ENCODE data around the gene MYH14. TPM values are rescaled to one million over a fixed set of nuclear protein-coding genes. Genes with fewer than 3 reads are reported as not detected.
A peak's percentile ranks its signal among the peaks of the same experiment; 100 is the strongest.
"Not testable (repeated sequence)": the region's sequence is repeated elsewhere in the genome, so short reads cannot be mapped to it uniquely, and the experiment has no call there.

Gene MYH14
- total and polyA plus RNA-seq, 5 donors: 69.9 to 92.9 (median 73.6) TPM

- intact Hi-C loops (cut with DNase I): no loop called here
- no peaks in the 10 kb centered on the region for H3K9me3 ChIP-seq (ENCODE audit: control insufficient read depth, low read length)
- no peaks in the 10 kb centered on the region for H3K4me1 ChIP-seq (ENCODE audit: control insufficient read depth, insufficient read depth, low read length)
- DNase-seq (peak in 1 of 3 donors; percentile 50), ATAC-seq (peak; percentile 58 to 65)
- no peaks in the 10 kb centered on the region for H3K27me3 ChIP-seq (ENCODE audit: control insufficient read depth, insufficient read depth)
- WGBS: 68% methylated on average over 8 of the region's 8 CpGs
- no peak overlapping the region for H3K27ac ChIP-seq (ENCODE audit: low read length)
- H3K4me3 ChIP-seq (ENCODE audit: low read length): no peak overlapping the region
These were observed 21.7 kb downstream of the MYH14 start for GRCh38 chr19:50224986-50225747.

DNA sequence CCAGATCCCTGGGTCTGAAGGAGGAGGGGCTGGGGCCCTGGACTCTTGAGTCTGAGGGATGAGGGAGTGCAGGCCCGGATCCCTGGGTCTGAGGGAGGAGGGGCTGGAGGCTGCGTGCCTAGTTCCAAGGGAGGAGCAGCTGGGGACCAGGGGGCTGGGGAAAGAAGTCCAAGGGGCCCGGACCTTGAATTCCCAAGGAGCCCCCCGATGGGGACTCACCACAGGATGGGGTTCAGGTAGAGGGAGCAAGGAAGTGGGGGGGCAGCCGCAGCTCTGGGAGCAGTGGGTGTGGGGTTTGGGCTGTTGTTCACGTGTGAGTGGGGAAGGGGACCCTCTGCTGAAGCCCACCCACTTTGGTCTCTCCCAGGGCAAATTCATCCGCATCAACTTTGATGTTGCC is 23.1 kb downstream of the MYH14 start:
- Histone ChIP-seq H3K4me3 (ENCODE audit: low read length) (no peak overlapping the region), H3K27ac (ENCODE audit: low read length) (no peak overlapping the region), H3K4me1 (ENCODE audit: control insufficient read depth, insufficient read depth, low read length) (no peaks in the 10 kb centered on the region), H3K9me3 (ENCODE audit: control insufficient read depth, low read length) (no peaks in the 10 kb centered on the region), H3K27me3 (ENCODE audit: control insufficient read depth, insufficient read depth) (no peaks in the 10 kb centered on the region)
- ATAC-seq (no peak), DNase-seq (no peak)
- intact Hi-C loops (cut with DNase I): no loop called here
- 70% methylated on average over 7 of the region's 7 CpGs for WGBS

DNA sequence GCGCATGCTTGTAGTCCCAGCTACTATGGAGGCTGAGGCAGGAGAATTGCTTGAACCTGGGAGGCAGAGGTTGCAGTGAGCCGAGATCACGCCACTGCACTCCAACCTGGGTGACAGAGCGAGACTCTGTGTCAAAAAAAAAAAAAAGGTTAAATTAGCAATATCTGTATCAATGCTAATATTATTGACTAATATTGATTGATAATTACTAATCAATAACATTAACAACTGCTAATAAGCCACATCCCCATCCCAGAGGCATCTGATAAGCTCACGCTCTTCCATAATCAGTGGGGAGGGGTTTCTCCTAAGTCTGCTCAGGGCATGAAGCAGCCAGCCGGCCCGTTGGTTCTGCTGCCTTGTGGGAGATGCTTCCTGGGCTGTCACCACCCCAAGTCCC is 24.7 kb downstream of the MYH14 start:
- intact Hi-C loops (cut with DNase I); H3K4me3 ChIP-seq (ENCODE audit: low read length); ATAC-seq; H3K4me1 ChIP-seq (ENCODE audit: control insufficient read depth, insufficient read depth, low read length); H3K27me3 ChIP-seq (ENCODE audit: control insufficient read depth, insufficient read depth); H3K9me3 ChIP-seq (ENCODE audit: control insufficient read depth, low read length); H3K27ac ChIP-seq (ENCODE audit: low read length); DNase-seq: not testable (repeated sequence)
- 71% methylated on average over 7 of the region's 7 CpGs for WGBS

DNA sequence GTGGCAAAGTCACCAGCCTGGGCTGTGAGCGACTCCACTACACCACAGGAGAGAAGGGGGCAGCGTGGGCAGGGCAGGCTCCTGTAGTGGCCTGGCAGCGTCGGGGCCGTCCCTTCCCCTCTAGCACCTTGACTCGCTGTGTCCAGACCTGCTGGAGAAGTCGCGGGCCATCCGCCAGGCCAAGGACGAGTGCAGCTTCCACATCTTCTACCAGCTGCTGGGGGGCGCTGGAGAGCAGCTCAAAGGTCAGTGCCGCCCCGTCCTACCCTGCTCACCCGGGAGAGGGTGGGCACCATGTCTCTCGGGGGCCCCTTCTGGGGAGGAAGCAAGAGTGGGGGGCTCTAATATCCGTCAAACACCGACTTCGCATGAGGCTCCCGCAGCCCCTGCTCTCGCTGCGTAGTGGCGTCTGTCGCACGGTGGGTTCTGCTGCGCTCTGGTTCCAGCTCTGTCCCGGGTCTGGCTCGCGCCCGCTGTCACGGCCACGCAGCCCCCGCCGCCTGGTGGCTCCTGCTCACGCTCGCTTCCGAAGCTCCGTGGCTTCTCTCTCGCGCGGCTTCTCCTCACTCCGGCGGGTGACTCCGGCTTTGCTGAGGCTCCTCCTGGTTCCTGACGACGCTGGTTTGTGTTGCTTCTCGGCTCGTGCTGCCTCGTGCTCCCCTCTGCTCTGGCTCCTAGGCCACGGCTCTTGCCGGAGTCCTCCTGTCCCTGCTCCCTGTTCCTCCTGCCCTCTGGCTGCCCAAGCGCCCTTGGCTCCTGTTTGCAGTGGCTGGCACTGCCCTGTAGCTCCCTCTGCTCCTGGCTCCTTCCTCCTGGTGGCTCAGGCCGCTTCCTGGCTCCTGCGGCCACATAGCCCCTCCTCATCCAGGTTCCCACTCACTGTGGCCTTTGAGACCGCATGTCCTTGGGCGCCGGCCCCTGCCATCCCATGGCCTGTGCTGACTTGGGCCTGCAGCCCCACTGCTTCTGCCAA is 27.2 kb downstream of the MYH14 start:
- no peak overlapping the region for H3K4me3 ChIP-seq (ENCODE audit: low read length)
- H3K9me3 ChIP-seq (ENCODE audit: control insufficient read depth, low read length): no peaks in the 10 kb centered on the region
- no peaks in the 10 kb centered on the region for H3K4me1 ChIP-seq (ENCODE audit: control insufficient read depth, insufficient read depth, low read length)
- H3K27ac ChIP-seq (ENCODE audit: low read length): no peak overlapping the region
- ATAC-seq (no peak), DNase-seq (no peak)
- intact Hi-C loops (cut with DNase I): no loop called here
- 71% methylated on average over 56 of the region's 56 CpGs for WGBS
- no peaks in the 10 kb centered on the region for H3K27me3 ChIP-seq (ENCODE audit: control insufficient read depth, insufficient read depth)

DNA sequence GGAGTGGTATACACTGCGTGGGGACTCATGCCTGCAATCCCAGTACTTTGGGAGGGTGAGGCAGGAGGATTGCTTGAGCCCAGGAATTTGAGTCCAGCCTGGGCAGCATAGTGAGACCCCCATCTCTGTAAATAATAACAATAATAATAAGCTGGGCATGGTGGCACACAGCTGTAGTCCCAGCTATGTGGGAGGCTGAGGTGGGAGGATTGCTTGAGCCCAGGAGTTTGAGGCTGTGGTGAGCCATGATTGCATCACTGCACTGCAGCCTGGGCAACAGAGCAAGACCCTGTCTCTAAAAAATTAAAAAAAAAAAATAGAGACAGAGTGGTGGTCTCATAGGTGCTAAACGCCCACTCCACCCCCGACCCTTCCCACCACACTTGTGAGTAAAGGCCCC is 28.0 kb downstream of the MYH14 start:
- WGBS: 88% methylated on average over 3 of the region's 3 CpGs
- H3K27ac ChIP-seq (ENCODE audit: low read length); H3K9me3 ChIP-seq (ENCODE audit: control insufficient read depth, low read length); DNase-seq; H3K4me3 ChIP-seq (ENCODE audit: low read length); H3K4me1 ChIP-seq (ENCODE audit: control insufficient read depth, insufficient read depth, low read length); H3K27me3 ChIP-seq (ENCODE audit: control insufficient read depth, insufficient read depth); intact Hi-C loops (cut with DNase I); ATAC-seq: not testable (repeated sequence)

- Histone ChIP-seq H3K27me3 (ENCODE audit: control insufficient read depth, insufficient read depth) (no peaks in the 10 kb centered on the region), H3K9me3 (ENCODE audit: control insufficient read depth, low read length) (no peaks in the 10 kb centered on the region), H3K4me3 (ENCODE audit: low read length) (no peak overlapping the region), H3K4me1 (ENCODE audit: control insufficient read depth, insufficient read depth, low read length) (no peaks in the 10 kb centered on the region), H3K27ac (ENCODE audit: low read length) (no peak overlapping the region)
- DNase-seq: no peak
- no peak for ATAC-seq
- intact Hi-C loops (cut with DNase I): no loop called here
- WGBS: 72% methylated on average over 16 of the region's 16 CpGs
These were observed 28.4 kb downstream of the MYH14 start for GRCh38 chr19:50231821-50232220.

- ATAC-seq (no peak), DNase-seq (no peak)
- Histone ChIP-seq H3K4me1 (ENCODE audit: control insufficient read depth, insufficient read depth, low read length) (no peaks in the 10 kb centered on the region), H3K9me3 (ENCODE audit: control insufficient read depth, low read length) (no peaks in the 10 kb centered on the region), H3K27ac (ENCODE audit: low read length) (no peak overlapping the region), H3K27me3 (ENCODE audit: control insufficient read depth, insufficient read depth) (no peaks in the 10 kb centered on the region), H3K4me3 (ENCODE audit: low read length) (no peak overlapping the region)
- WGBS: 77% methylated on average over 3 of the region's 3 CpGs
- intact Hi-C loops (cut with DNase I): no loop called here
These were observed 29.2 kb downstream of the MYH14 start for GRCh38 chr19:50232600-50232999.

- H3K27me3 ChIP-seq (ENCODE audit: control insufficient read depth, insufficient read depth): no peaks in the 10 kb centered on the region
- no peaks in the 10 kb centered on the region for H3K4me1 ChIP-seq (ENCODE audit: control insufficient read depth, insufficient read depth, low read length)
- ATAC-seq (no peak), DNase-seq (no peak)
- H3K27ac ChIP-seq (ENCODE audit: low read length): no peak overlapping the region
- H3K4me3 ChIP-seq (ENCODE audit: low read length): no peak overlapping the region
- no peaks in the 10 kb centered on the region for H3K9me3 ChIP-seq (ENCODE audit: control insufficient read depth, low read length)
- intact Hi-C loops (cut with DNase I): no loop called here
- 75% methylated on average over 23 of the region's 23 CpGs for WGBS
These were observed 30.0 kb downstream of the MYH14 start for GRCh38 chr19:50233308-50233910.

DNA sequence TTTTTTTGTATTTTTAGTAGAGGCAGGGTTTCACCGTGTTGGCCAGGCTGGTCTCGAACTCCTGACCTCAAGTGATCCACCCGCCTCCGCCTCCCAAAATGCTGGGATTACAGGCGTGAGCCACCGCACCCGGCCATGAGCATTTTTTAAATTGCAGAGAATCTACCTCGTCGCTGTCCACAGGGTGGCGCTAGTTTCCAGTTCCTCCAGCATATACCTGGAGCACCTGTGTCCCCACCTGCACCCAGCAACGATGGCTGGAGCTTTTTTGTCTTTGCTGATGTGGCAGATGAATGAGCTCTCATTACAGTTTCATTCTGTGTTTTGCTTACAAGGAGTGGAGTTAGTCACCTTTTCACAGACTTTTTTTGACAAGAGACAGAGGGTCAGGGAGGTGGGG is 34.1 kb downstream of the MYH14 start:
- WGBS: 41% methylated on average over 11 of the region's 11 CpGs
- H3K27me3 ChIP-seq (ENCODE audit: control insufficient read depth, insufficient read depth); DNase-seq; intact Hi-C loops (cut with DNase I); H3K9me3 ChIP-seq (ENCODE audit: control insufficient read depth, low read length); ATAC-seq; H3K4me1 ChIP-seq (ENCODE audit: control insufficient read depth, insufficient read depth, low read length); H3K27ac ChIP-seq (ENCODE audit: low read length); H3K4me3 ChIP-seq (ENCODE audit: low read length): not testable (repeated sequence)

- DNase-seq: no peak
- 83% methylated on average over 4 of the region's 4 CpGs for WGBS
- intact Hi-C loops (cut with DNase I): no loop called here
- no peaks in the 10 kb centered on the region for H3K9me3 ChIP-seq (ENCODE audit: control insufficient read depth, low read length)
- no peak for ATAC-seq
- H3K4me1 ChIP-seq (ENCODE audit: control insufficient read depth, insufficient read depth, low read length): no peaks in the 10 kb centered on the region
- no peak overlapping the region for H3K27ac ChIP-seq (ENCODE audit: low read length)
- H3K4me3 ChIP-seq (ENCODE audit: low read length): no peak overlapping the region
- no peaks in the 10 kb centered on the region for H3K27me3 ChIP-seq (ENCODE audit: control insufficient read depth, insufficient read depth)
These were observed 34.6 kb downstream of the MYH14 start for GRCh38 chr19:50238043-50238442.

All from right cardiac atrium (tissue), 5 donors.